CD1c-positive myeloid dendritic cell (primary cell): ENCODE measurements around the gene IQGAP1.

Source experiments
- DNase-seq: peaks from one replicate; pipeline ENCODE4 v3.0.0-alpha.2; 2016; ENCODE audit errors: extremely low spot score

IQGAP1 gene

GRCh38 chr15:90441027-90441426, 53.0 kb downstream of the IQGAP1 start:
- no peak for DNase-seq

DNA sequence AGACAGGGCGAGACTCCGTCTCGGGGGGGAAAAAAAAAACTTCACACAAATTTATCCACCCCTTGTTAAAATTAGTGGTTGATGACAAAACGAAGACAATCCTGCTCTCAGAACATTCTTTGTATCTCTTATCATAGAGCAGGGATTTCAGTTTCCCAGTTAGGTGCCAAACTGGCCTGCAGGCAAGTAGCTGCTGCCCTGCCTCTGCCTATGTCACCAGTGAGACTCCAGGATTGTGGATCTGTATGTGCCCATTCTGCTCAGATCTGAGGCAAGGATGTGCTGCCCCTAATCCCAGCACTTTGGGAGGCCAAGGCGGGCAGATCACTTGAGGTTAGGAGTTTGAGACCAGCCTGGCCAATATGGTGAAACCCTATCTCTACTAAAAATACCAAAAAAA, 54.4 kb downstream of the IQGAP1 start:
- no peak for DNase-seq

- no peak for DNase-seq
These were observed 61.2 kb downstream of the IQGAP1 start for GRCh38 chr15:90449206-90449735.

DNA sequence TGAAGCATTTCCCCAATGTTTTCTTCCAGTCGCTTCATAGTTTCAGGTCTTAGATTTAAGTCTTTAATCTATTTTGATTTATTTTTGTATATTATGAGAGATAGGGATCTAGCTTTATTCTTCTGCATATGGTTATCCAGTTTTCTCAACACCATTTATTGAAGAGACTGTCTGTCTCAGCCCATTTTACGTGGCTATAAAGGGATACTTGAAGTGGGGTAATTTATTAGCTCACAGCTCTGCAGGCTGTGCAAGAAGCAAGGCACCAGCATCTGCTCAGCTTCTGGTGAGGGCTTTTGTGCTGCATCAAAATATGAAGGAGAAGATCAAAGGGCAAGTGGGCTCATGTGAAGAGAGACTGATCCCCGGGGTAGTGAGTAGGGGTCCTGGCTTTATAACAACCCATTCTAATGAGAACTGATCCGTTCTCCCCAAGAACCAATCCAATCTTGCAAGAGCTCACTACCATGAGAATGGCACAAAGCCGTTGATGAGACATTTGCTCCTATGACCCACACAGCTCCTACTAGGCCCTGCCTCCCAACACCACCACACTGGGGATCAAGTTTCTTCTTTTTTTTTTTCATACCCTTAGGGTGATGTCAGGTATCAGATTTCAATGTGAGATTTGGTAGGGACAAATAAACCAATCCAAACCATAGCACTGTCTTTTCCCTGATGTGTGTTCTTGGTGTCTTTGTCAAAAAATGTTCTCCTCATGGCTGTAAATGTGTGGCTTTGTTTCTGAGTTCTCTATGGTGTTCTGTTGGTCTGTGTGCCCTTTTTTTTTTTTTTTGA, 63.2 kb downstream of the IQGAP1 start:
- DNase-seq = no peak

- no peak for DNase-seq
These were observed 68.2 kb downstream of the IQGAP1 start for GRCh38 chr15:90456236-90456635.

DNA sequence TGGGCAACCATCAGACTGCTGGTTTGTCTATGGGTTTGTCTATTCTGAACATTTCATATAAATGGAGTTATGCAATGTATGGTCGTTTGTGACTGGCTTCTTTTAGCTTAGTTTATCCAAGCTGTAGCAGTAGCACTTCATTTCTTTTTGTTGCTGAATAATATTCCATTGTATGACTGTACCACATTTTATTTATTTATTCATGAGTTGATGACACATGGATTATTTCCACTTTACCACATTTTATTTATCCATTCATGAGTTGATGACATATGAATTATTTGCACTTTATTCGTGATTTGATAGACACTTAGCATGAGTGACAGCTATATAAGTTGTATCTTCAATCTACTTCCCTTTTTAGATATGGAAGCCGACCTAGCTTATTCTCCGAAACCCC, 70.0 kb downstream of the IQGAP1 start:
- no peak for DNase-seq

DNA sequence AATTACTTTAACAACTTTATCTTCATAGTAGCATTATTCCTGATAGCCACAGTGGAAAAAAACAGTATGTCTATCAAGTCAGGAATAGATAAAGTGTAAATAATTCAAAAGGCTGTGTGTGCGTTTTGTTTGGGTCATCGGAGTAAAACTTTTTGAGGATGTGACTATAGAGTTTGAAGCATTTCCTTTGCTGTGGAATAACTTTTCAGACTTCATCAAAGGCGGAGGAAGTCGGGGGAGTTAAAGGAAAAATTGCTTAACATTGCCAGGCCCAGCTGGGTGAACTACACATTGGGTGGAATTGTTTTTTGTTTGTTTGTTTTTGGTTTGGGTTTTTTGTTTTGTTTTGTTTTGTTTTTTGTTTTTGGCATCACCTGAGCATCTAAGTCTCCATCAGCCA, 71.3 kb downstream of the IQGAP1 start:
- peak; percentile 31 for DNase-seq

- no peak for DNase-seq
These were observed 72.2 kb downstream of the IQGAP1 start for GRCh38 chr15:90460142-90460824.

DNA sequence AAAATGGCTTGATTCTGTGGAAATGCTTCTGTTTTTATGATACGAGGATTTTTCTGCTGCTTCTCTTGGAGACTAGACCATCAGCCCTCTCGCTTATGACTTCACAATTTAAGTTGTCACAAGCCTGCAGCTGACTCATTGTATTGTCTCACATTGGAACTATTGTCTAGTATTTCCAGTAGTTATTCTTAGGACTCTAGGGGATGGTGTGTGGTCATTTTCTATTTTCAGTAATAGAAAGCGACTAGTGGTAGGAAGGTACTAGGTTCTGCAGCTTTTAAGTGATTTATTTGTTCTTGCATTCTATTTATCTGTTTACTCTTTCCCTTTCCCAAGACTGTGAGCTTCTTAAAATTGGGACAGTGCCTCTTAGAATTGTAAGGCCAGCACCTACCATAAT, 75.3 kb downstream of the IQGAP1 start:
- peak; percentile 5 for DNase-seq

GRCh38 chr15:90465140-90465929, 77.3 kb downstream of the IQGAP1 start:
- DNase-seq = no peak

GRCh38 chr15:90465930-90466567, 78.0 kb downstream of the IQGAP1 start:
- DNase-seq = no peak

- no peak for DNase-seq
These were observed 81.7 kb downstream of the IQGAP1 start for GRCh38 chr15:90469723-90470122.

DNA sequence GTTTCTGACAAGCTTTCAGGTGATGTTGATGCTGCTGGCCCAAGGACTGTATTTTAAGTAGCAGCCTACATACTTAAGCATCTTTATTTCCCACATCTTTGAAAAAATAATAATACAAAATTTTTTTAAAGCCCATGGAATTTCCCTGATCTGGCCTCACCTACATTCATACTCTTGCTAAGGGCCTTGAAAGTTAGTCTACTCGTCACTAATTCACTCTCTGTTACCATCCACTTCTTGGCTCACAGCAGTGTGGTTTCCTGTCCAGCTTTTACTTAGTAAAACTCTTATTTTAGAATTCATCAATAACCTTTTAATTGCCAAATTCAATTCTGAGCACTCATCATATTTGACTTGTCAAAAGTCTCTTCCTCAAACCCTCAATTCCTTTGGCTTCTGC, 82.4 kb downstream of the IQGAP1 start:
- DNase-seq = no peak

- no peak for DNase-seq
These were observed 83.1 kb downstream of the IQGAP1 start for GRCh38 chr15:90471126-90471525.

DNA sequence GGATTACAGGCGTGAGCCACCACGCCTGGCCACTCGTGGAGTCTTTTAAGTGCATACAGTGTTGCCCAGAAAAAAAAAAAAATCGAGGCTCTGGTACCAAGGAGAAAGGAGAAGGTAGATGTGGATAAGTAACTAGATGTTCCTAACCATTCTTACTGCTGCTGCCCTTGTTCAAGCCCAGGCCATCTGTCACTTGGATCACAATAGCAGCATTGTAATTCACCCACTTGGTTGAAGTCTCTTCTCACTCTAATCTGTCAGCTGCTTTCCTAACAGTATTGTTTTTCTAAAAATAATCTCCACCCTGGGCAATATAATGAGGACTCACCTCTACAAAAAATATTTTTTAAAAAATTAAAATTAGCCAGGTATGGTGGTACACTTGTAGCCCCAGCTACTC, 83.7 kb downstream of the IQGAP1 start:
- no peak for DNase-seq

DNA sequence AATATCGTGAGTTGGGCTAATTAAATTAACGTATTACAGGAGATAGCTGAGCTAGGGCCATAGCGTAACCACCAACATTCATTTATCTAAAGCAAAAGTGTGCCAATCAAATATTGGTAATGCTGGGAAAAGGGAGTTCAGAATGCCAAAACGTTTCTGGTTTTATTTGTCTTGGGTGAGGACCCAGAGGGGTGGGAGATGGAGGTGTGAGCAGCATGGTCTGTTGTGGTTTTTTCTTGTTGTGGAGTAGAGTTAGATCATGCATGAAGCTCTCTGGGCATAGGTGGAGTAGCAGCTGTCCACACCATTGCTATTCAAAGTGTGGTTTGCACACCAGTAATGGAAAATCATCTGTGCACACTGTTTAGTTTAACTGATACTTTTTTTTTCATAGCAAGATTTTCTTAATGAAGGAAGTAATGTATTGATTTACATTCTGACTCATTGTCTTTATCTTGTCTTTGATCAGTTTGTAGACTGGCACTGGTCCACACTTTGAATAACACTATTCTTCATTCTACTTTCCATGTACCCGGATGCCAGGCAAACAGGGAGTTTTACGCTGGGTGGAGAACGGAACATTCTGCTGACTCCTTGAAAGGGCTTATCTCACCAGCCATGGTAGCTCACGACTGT, 90.9 kb downstream of the IQGAP1 start:
- DNase-seq = no peak

DNA sequence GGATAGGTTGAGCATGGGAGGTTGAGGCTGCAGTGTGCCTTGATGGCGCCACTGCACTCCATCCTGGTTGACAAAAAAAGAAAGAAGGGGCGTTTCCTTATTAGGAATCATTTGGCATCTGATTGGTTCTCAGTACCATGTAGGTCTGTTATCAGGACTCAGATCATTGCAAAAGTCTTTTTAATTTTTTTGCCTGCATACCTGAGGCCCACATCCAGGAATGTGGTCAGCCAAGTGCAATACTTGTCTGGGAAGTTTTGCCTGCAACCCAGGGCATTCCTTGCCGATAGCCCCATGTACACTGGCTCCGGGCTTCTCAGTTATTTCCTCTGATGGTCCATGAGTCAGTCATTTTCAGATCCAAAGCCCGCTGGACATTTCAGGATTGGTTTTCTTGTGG, 91.6 kb downstream of the IQGAP1 start:
- DNase-seq = no peak

- peak; percentile 47 for DNase-seq
These were observed 93.0 kb downstream of the IQGAP1 start for GRCh38 chr15:90481023-90481422.

- DNase-seq = peak; percentile 48
These were observed 94.3 kb downstream of the IQGAP1 start for GRCh38 chr15:90482124-90483011.

- DNase-seq = no peak
These were observed 94.9 kb downstream of the IQGAP1 start for GRCh38 chr15:90483012-90483307.

DNA sequence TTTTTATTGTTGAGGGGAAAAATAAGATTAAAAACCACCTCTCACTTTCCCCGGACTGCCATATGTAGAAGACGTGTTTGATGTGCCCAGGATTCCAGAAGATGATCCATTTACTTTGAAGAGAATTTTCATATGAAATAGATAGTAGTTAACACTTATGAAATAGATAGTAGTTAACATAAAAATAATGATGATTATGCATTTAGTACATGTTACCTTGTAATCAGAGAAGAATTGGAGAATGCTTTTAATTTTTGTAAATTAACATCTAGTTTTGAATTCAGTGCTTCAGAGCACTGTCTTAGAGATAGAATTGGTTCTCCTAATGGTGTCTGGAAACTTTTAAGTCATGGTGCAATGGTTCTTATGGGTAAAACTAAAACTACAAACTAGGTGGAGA, 95.6 kb downstream of the IQGAP1 start:
- DNase-seq = no peak
